ENCODE data around the gene ANKRD30B.
"Not testable (repeated sequence)": the region's sequence is repeated elsewhere in the genome, so short reads cannot be mapped to it uniquely, and the experiment has no call there.

DNA sequence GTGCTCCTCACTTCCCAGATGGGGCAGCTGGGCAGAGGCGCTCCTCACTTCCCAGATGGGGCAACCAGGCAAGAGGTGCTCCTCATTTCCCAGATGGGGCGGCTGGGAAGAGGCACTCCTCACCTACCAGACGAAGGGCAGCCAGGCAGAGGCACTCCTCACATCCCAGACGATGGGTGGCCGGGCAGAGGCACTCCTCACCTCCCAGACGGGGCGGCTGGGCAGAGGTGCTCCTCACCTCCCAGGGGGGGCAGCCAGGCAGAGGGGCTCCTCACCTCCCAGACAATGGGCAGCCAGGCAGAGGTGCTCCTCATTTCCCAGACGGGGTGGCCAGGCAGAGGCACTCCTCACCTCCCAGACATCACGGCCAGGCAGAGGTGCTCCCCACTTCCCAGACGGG is 110.5 kb downstream of the ANKRD30B start:
- TF ChIP-seq EZH2 (IDR thresholded peaks at IDR 0.05; ENCODE audit: low read depth, low read length, severe bottlenecking); POLR2AphosphoS5 (IDR thresholded peaks at IDR 0.05; ENCODE audit: low read depth, low read length); EP300 (IDR thresholded peaks at IDR 0.05; ENCODE audit: borderline replicate concordance in 1 of 2, low read depth in 2 of 2, low read length in 2 of 2); RXRA (IDR thresholded peaks at IDR 0.05; ENCODE audit: insufficient read depth, low read depth, low read length); NRF1 (IDR thresholded peaks at IDR 0.05; ENCODE audit: low read depth, low read length); JUND (IDR thresholded peaks at IDR 0.05; ENCODE audit: low read length); YY1 (IDR thresholded peaks at IDR 0.05; ENCODE audit: low read depth, low read length): not testable (repeated sequence)
- TF ChIP-seq, protein P1, sequence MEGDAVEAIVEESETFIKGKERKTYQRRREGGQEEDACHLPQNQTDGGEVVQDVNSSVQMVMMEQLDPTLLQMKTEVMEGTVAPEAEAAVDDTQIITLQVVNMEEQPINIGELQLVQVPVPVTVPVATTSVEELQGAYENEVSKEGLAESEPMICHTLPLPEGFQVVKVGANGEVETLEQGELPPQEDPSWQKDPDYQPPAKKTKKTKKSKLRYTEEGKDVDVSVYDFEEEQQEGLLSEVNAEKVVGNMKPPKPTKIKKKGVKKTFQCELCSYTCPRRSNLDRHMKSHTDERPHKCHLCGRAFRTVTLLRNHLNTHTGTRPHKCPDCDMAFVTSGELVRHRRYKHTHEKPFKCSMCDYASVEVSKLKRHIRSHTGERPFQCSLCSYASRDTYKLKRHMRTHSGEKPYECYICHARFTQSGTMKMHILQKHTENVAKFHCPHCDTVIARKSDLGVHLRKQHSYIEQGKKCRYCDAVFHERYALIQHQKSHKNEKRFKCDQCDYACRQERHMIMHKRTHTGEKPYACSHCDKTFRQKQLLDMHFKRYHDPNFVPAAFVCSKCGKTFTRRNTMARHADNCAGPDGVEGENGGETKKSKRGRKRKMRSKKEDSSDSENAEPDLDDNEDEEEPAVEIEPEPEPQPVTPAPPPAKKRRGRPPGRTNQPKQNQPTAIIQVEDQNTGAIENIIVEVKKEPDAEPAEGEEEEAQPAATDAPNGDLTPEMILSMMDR (IDR thresholded peaks at IDR 0.05; ENCODE audit: control extremely low read depth in 1 of 3, insufficient read depth in 1 of 3, low read depth in 1 of 3, low read length in 3 of 3), result not testable (repeated sequence)
